SK-N-SH (cell line): ENCODE data around the gene LDAH. TPM values are rescaled to one million over a fixed set of nuclear protein-coding genes. Genes with fewer than 3 reads are reported as not detected.

Source experiments
- CTCF ChIA-PET: fragments of 300-600, 350-600 bp; formaldehyde crosslinking; extraction: SDS; loops from one replicate; lab custom pipeline; 2021; lab: Yijun Ruan, JAX
- POLR2A ChIA-PET: fragments of 350-600 bp; sonication (Branson Sonifier 250); formaldehyde crosslinking; extraction: SDS; loops from one replicate; lab custom pipeline; 2020; ENCODE audit warnings: antibody characterized with exemption, inconsistent platforms; lab: Yijun Ruan, JAX
- DNase-seq: peaks from one replicate; pipeline ENCODE4 v3.0.0; 2012
- H2AFZ ChIP-seq: fragments of 200-600 bp; sonication (generic); 2 replicates; pipeline ENCODE4 v1.8.1; 2016; ENCODE audit warnings: antibody characterized with exemption, mild to moderate bottlenecking, low read depth
- H3F3A ChIP-seq: fragments of 200-600 bp; sonication (generic); replicated peaks from 2 replicates; pipeline ENCODE3; 2016; ENCODE audit warnings: antibody characterized with exemption, mild to moderate bottlenecking; ENCODE audit not compliant: insufficient read depth
- H3K27ac ChIP-seq, 2 experiments: fragments of 200-500 bp in 1 of 2; fragments of 200-600 bp in 1 of 2; sonication (Bioruptor generic) in 1 of 2; sonication (generic), shearing (Covaris generic) in 1 of 2; 2 replicates each; pipeline versions ENCODE4 v1.5.1 to v1.6.1; 2014 to 2016; ENCODE audit warnings: low read depth in 2 of 2, inconsistent platforms in 1 of 2, low read length in 1 of 2, mild to moderate bottlenecking in 1 of 2, mixed read lengths in 1 of 2
- H3K27me3 ChIP-seq: fragments of 200-600 bp; sonication (generic), shearing (Covaris generic); 2 replicates; pipeline ENCODE4 v1.6.1; 2016; ENCODE audit warnings: mixed run types; ENCODE audit not compliant: insufficient read depth
- H3K36me3 ChIP-seq, 2 experiments: fragments of 200-500 bp in 1 of 2; fragments of 200-600 bp in 1 of 2; sonication (Bioruptor generic) in 1 of 2; sonication (generic) in 1 of 2; replicated peaks in 1 of 2; 2 replicates each; pipeline versions ENCODE3 to v1.5.1; 2014 to 2016; ENCODE audit warnings: low read length in 1 of 2, mild to moderate bottlenecking in 1 of 2; ENCODE audit not compliant: insufficient read depth in 2 of 2, control insufficient read depth in 1 of 2
- H3K4me1 ChIP-seq, 2 experiments: fragments of 200-500 bp in 1 of 2; fragments of 200-600 bp in 1 of 2; sonication (Bioruptor generic) in 1 of 2; sonication (generic), shearing (Covaris generic) in 1 of 2; 2 replicates each; pipeline versions ENCODE4 v1.5.1 to v1.6.1; 2014 to 2016; ENCODE audit warnings: low read depth in 1 of 2, low read length in 1 of 2, mixed run types in 1 of 2; ENCODE audit not compliant: insufficient read depth in 2 of 2, control insufficient read depth in 1 of 2
- H3K4me2 ChIP-seq: fragments of 200-600 bp; sonication (generic), shearing (Covaris generic); 2 replicates; pipeline ENCODE4 v1.6.1; 2017; ENCODE audit warnings: mixed run types
- H3K4me3 ChIP-seq, 2 experiments: fragments of 200-500 bp in 1 of 2; fragments of 200-600 bp in 1 of 2; sonication (Bioruptor generic) in 1 of 2; sonication (generic), shearing (Covaris generic) in 1 of 2; 2 replicates each; pipeline versions ENCODE4 v1.5.1 to v1.8.1; 2014 to 2016; ENCODE audit warnings: low read depth in 2 of 2, inconsistent platforms in 1 of 2, low read length in 1 of 2, mild to moderate bottlenecking in 1 of 2, mixed read lengths in 1 of 2, moderate library complexity in 1 of 2
- H3K79me2 ChIP-seq: fragments of 200-600 bp; sonication (generic); 2 replicates; pipeline ENCODE4 v1.8.1; 2017; ENCODE audit warnings: mild to moderate bottlenecking; ENCODE audit not compliant: insufficient read depth
- H3K9ac ChIP-seq: fragments of 200-600 bp; sonication (generic); 2 replicates; pipeline ENCODE4 v1.6.1; 2017; ENCODE audit warnings: mixed run types
- H3K9me2 ChIP-seq: fragments of 200-600 bp; sonication (generic); 2 replicates; pipeline ENCODE4 v1.6.1; 2017; ENCODE audit warnings: mixed run types
- H3K9me3 ChIP-seq: fragments of 200-600 bp; sonication (generic); 2 replicates; pipeline ENCODE4 v1.6.1; 2017; ENCODE audit warnings: mixed run types, mild to moderate bottlenecking, moderate library complexity
- H4K20me1 ChIP-seq: fragments of 200-600 bp; sonication (generic); 2 replicates; pipeline ENCODE4 v1.6.1; 2017; ENCODE audit warnings: mild to moderate bottlenecking, mixed run types; ENCODE audit not compliant: insufficient read depth
- CHD2 ChIP-seq: fragments of 150-350 bp; IDR thresholded peaks from 2 replicates; pipeline ENCODE4 v1.6.1; 2018; ENCODE audit warnings: low read length; ENCODE audit not compliant: partially characterized antibody
- EP300 ChIP-seq, 2 experiments: IDR thresholded peaks; 2 replicates each; pipeline versions ENCODE4 v1.4.0 to v1.6.1; 2012; ENCODE audit warnings: borderline replicate concordance in 1 of 2, low read depth in 1 of 2, low read length in 1 of 2
- EZH2phosphoT487 ChIP-seq: fragments of 200-600 bp; sonication (generic); IDR thresholded peaks from 2 replicates; pipeline ENCODE4 v1.6.1; 2017; ENCODE audit warnings: low read depth, mixed run types, mild to moderate bottlenecking, antibody characterized with exemption, moderate library complexity, borderline replicate concordance
- FOXM1 ChIP-seq: IDR thresholded peaks from 2 replicates; pipeline ENCODE4 v1.4.0; 2012; ENCODE audit warnings: low read depth, mild to moderate bottlenecking
- GABPA ChIP-seq: IDR thresholded peaks from 2 replicates; pipeline ENCODE4 v1.4.0; 2012; ENCODE audit warnings: low read depth, mild to moderate bottlenecking
- GATA2 ChIP-seq: sonication (generic); formaldehyde crosslinking; IDR thresholded peaks from 2 replicates; pipeline ENCODE4 v1.5.0; 2020; ENCODE audit warnings: mild to moderate bottlenecking, missing genetic modification reagents
- IRF3 ChIP-seq: fragments of 150-350 bp; IDR thresholded peaks from 2 replicates; pipeline ENCODE4 v1.6.1; 2016; ENCODE audit warnings: mild to moderate bottlenecking, low read depth, low read length
- JUND ChIP-seq: IDR thresholded peaks from 2 replicates; pipeline ENCODE4 v1.4.0; 2012
- MAX ChIP-seq: IDR thresholded peaks from 2 replicates; pipeline ENCODE4 v1.4.0; 2012; ENCODE audit warnings: low read depth
- MEF2A ChIP-seq: IDR thresholded peaks from 2 replicates; pipeline ENCODE4 v1.4.0; 2012; ENCODE audit warnings: low read depth, borderline replicate concordance
- MXI1 ChIP-seq: IDR thresholded peaks from 2 replicates; pipeline ENCODE4 v1.6.1; 2012; ENCODE audit warnings: mild to moderate bottlenecking, low read depth, low read length, improper control_type of control experiment
- NFIC ChIP-seq: IDR thresholded peaks from 2 replicates; pipeline ENCODE4 v1.4.0; 2012; ENCODE audit warnings: borderline replicate concordance
- NRF1 ChIP-seq: IDR thresholded peaks from 2 replicates; pipeline ENCODE4 v1.6.1; 2012; ENCODE audit warnings: low read depth, mild to moderate bottlenecking, low read length
- POLR2AphosphoS5 ChIP-seq: IDR thresholded peaks from 2 replicates; pipeline ENCODE4 v1.6.1; 2012; ENCODE audit warnings: low read depth, low read length
- RCOR1 ChIP-seq: fragments of 150-350 bp; IDR thresholded peaks from 2 replicates; pipeline ENCODE4 v1.6.1; 2017; ENCODE audit warnings: antibody characterized with exemption, low read length
- REST ChIP-seq: IDR thresholded peaks from 2 replicates; pipeline ENCODE4 v1.6.1; 2012; ENCODE audit warnings: mild to moderate bottlenecking, low read depth, low read length, moderate library complexity
- RXRA ChIP-seq: IDR thresholded peaks from 2 replicates; pipeline ENCODE4 v1.4.0; 2012; ENCODE audit warnings: low read depth, mild to moderate bottlenecking, borderline replicate concordance
- SIN3A ChIP-seq: IDR thresholded peaks from 2 replicates; pipeline ENCODE4 v1.6.1; 2012; ENCODE audit warnings: low read depth, mild to moderate bottlenecking, low read length, moderate library complexity, borderline replicate concordance
- USF1 ChIP-seq: IDR thresholded peaks from 2 replicates; pipeline ENCODE4 v1.4.0; 2012; ENCODE audit warnings: low read depth, borderline replicate concordance
- ZBTB33 ChIP-seq: IDR thresholded peaks from 2 replicates; pipeline ENCODE4 v1.4.0; 2012; ENCODE audit warnings: low read depth, borderline replicate concordance
- WGBS: methylation state at CpG from one replicate; pipeline ENCODE4 v1.1.6; 2017; ENCODE audit warnings: low lambda C conversion rate; 5-methylcytosine and 5-hydroxymethylcytosine counted together
- polyA plus RNA-seq, 3 experiments: library from polyadenylated mRNA; depleted of rRNA; stranded (reverse); fragments of >200 nt; gene quantifications; 2 replicates each; pipeline ENCODE4 v1.2.3, GENCODE V29; 2012

The LDAH gene
- polyA plus RNA-seq, 1 of the 3 experiments (the other 2 are of a cell fraction) = 12.7 TPM

GRCh38 chr2:20766798-20767644 is 55.9 kb downstream of the LDAH start:
- Histone ChIP-seq H3K4me2 (no peak overlapping the region), H3K27ac (no peak overlapping the region), H3K9me3 (no peaks in the 10 kb centered on the region), H2AFZ (no peak overlapping the region), H3K4me1 (no peaks in the 10 kb centered on the region), H3K9ac (no peak overlapping the region), H4K20me1 (no peaks in the 10 kb centered on the region), H3K27me3 (no peaks in the 10 kb centered on the region), H3K9me2 (no peaks in the 10 kb centered on the region), H3K79me2 (no peaks in the 10 kb centered on the region), H3F3A (no peaks in the 10 kb centered on the region), H3K4me3 (no peak overlapping the region), H3K36me3 (peaks cover 1 to 34% of the 10 kb centered on the region in 2 experiments)
- 94% methylated on average over 13 of the region's 15 CpGs for WGBS
- ChIA-PET POLR2A (no interaction called here), CTCF (interaction anchor here (2.2 to 7.8 kb wide), 2 partner anchors 15 to 196 kb away, joined by 6 to 66 read pairs; no protein-coding TSS in a partner anchor)
- TF ChIP-seq GABPA (no peak), FOXM1 (no peak), POLR2AphosphoS5 (no peak), GATA2 (no peak), SIN3A (no peak), EZH2phosphoT487 (no peak), IRF3 (no peak), MEF2A (no peak), RCOR1 (no peak)
- DNase-seq = no peak

- TF ChIP-seq MXI1 (no peak), NRF1 (no peak), ZBTB33 (no peak), EP300 (IDR thresholded peaks at IDR 0.05; ENCODE audit: borderline replicate concordance in 1 of 2, low read depth in 1 of 2, low read length in 1 of 2) (no peak), MAX (no peak), GATA2 (no peak), NFIC (no peak), JUND (no peak), RCOR1 (no peak), REST (no peak), RXRA (no peak), CHD2 (no peak), GABPA (no peak), USF1 (no peak), MEF2A (no peak)
- Histone ChIP-seq H3K4me2 (no peak overlapping the region), H3K27ac (no peak overlapping the region), H4K20me1 (no peaks in the 10 kb centered on the region), H3K79me2 (no peaks in the 10 kb centered on the region), H3K9me2 (no peaks in the 10 kb centered on the region), H3F3A (no peaks in the 10 kb centered on the region), H3K27me3 (no peaks in the 10 kb centered on the region), H3K9ac (no peak overlapping the region), H2AFZ (no peak overlapping the region), H3K4me1 (no peaks in the 10 kb centered on the region), H3K9me3 (no peaks in the 10 kb centered on the region), H3K36me3 (peaks cover 0 to 28% of the 10 kb centered on the region in 2 experiments), H3K4me3 (no peak overlapping the region)
- 88% methylated on average over 1 of the region's 1 CpG for WGBS
- POLR2A ChIA-PET = no interaction called here
- CTCF ChIA-PET = interaction anchor here (7.8 kb wide), 1 partner anchor 16 kb away, joined by 66 read pairs; no protein-coding TSS in a partner anchor
- DNase-seq = no peak
These were observed 56.7 kb downstream of the LDAH start for GRCh38 chr2:20766213-20766612.
